Activated CD8-positive, alpha-beta T cell treated with anti-CD3 and anti-CD28 coated beads for 36 hours (primary cell): Measurements from ENCODE around the gene C1QTNF6. TPM values are rescaled to one million over a fixed set of nuclear protein-coding genes. Genes with fewer than 3 reads are reported as not detected.

Experiments
- ATAC-seq: fragments of 200-7000 bp; cut with Tn5 transposase; one replicate; pipeline ENCODE4 v1.10.0; 2021; ENCODE audit warnings: mild to moderate bottlenecking, moderate library complexity
- CTCF ChIA-PET: fragments of 350-600 bp; sonication (Branson Sonifier 250); formaldehyde crosslinking; loops from one replicate; lab custom pipeline; 2021; ENCODE audit warnings: antibody characterized with exemption; lab: Charles Lee
- POLR2A ChIA-PET: fragments of 350-600 bp; sonication (Branson Sonifier 250); formaldehyde crosslinking; loops from one replicate; lab custom pipeline; 2021; ENCODE audit warnings: antibody characterized with exemption; lab: Charles Lee
- DNase-seq: peaks from one replicate; pipeline ENCODE4 v3.0.0-alpha.2; 2020
- H3K27ac Mint-ChIP-seq: one replicate; pipeline ENCODE4 v1.8.0; 2021; ENCODE audit warnings: mild to moderate bottlenecking, mixed read lengths
- H3K27me3 Mint-ChIP-seq: one replicate; pipeline ENCODE4 v1.8.0; 2021; ENCODE audit warnings: mixed read lengths
- H3K36me3 Mint-ChIP-seq: one replicate; pipeline ENCODE4 v1.8.0; 2021; ENCODE audit warnings: low read depth, mixed read lengths
- H3K4me1 Mint-ChIP-seq: one replicate; pipeline ENCODE4 v1.8.0; 2021; ENCODE audit warnings: low read depth, mixed read lengths
- H3K4me3 Mint-ChIP-seq: one replicate; pipeline ENCODE4 v1.8.0; 2021; ENCODE audit warnings: mild to moderate bottlenecking, moderate library complexity, mixed read lengths
- H3K9me3 Mint-ChIP-seq: one replicate; pipeline ENCODE4 v1.8.0; 2021; ENCODE audit warnings: mixed read lengths
- CTCF ChIP-seq: fragments of 200-600 bp; IDR thresholded peaks from one replicate; pipeline ENCODE4 v1.8.0; 2022; ENCODE audit warnings: antibody characterized with exemption, mild to moderate bottlenecking
- intact Hi-C: fragments of 100-400 bp; cut with micrococcal nuclease; formaldehyde crosslinking; loops from one replicate; pipeline ENCODE4 v1.10.0; 2022
- total RNA-seq, 2 experiments: library from RNA; stranded (reverse); gene quantifications; one replicate each; pipeline ENCODE4 v1.2.3, GENCODE V29; 2021

The C1QTNF6 gene
- total RNA-seq, 2 experiments from 2014 or later: 6.4 TPM

DNA sequence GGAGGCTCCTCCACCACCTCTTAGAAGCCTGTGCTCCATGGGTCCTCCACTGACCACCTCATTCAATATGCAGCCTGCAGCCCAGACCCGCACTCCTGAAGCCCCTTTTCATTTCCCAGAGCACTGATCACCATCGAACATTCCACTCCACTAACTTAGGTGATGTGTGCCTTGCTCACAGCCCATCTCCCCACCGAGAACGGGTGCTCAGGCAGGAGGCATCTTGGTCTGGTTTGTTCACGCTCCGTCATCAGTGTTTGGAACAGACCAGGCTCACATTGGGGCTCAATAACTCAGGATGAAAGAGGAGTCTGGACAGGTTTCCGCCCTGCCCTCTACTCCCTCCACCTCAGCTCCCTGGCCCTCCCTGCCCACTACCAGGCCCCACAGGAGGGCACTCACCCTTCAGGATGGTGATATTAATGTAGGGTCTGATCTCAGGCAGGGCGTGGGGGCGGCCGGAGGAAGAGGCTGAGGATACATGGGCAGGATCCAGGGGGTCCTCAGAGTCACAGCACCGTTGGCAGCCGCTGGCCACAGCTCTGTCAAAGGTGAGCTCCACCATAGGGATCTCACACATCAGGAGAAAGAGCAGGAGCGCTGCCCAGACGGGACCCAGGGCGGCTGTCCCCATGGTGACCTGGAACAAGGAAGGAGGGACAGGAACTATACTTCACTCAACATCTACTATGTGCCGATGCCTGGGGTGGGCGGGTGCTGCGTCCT lies 3.1 kb downstream of the C1QTNF6 start:
- no peak overlapping the region for H3K4me3 Mint-ChIP-seq
- no peaks in the 10 kb centered on the region for H3K27me3 Mint-ChIP-seq
- peaks cover 59% of the 10 kb centered on the region for H3K4me1 Mint-ChIP-seq
- ATAC-seq: no peak
- peak; percentile 1 for DNase-seq
- POLR2A ChIA-PET: no interaction called here
- no peak overlapping the region for H3K27ac Mint-ChIP-seq
- no peak for TF ChIP-seq CTCF
- no peaks in the 10 kb centered on the region for H3K9me3 Mint-ChIP-seq
- peaks cover 3% of the 10 kb centered on the region for H3K36me3 Mint-ChIP-seq
- CTCF ChIA-PET: interaction anchor here (0.6 to 2.7 kb wide), 3 partner anchors 14 to 141 kb away, joined by 3 to 16 read pairs (median 3); no protein-coding TSS in a partner anchor
- intact Hi-C loops: no loop called here

DNA sequence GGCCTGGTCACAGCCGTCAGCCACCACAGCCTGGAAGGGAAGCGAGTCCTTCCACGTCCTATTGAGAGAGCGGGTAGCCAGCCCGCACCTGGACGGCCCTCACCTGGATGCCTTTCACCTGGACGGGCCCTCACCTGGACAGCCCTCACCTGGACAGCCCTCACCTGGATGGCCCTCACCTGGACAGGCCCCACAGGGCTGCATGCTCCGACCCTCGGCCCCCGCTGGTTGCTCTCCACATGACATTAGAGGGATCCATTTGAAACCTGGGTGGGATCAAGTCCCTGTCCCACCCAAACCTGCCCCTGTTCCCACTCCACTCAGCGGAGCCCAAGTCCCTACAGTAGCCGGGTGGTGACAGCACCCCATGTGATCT lies 3.7 kb downstream of the C1QTNF6 start:
- intact Hi-C loops: no loop called here
- H3K27me3 Mint-ChIP-seq: no peaks in the 10 kb centered on the region
- DNase-seq: peak; percentile 1
- no peaks in the 10 kb centered on the region for H3K9me3 Mint-ChIP-seq
- ATAC-seq: no peak
- no peak overlapping the region for H3K27ac Mint-ChIP-seq
- TF ChIP-seq CTCF: no peak
- no peak overlapping the region for H3K4me3 Mint-ChIP-seq
- CTCF ChIA-PET: interaction anchor here (1.1 to 2.7 kb wide), 3 partner anchors 18 to 140 kb away, joined by 3 to 16 read pairs (median 4); no protein-coding TSS in a partner anchor
- H3K4me1 Mint-ChIP-seq: peaks cover 57% of the 10 kb centered on the region
- peaks cover 2% of the 10 kb centered on the region for H3K36me3 Mint-ChIP-seq
- POLR2A ChIA-PET: interaction anchor here (0.6 to 1.1 kb wide), 2 partner anchors 13 to 62 kb away, joined by 3 read pairs; no protein-coding TSS in a partner anchor

DNA sequence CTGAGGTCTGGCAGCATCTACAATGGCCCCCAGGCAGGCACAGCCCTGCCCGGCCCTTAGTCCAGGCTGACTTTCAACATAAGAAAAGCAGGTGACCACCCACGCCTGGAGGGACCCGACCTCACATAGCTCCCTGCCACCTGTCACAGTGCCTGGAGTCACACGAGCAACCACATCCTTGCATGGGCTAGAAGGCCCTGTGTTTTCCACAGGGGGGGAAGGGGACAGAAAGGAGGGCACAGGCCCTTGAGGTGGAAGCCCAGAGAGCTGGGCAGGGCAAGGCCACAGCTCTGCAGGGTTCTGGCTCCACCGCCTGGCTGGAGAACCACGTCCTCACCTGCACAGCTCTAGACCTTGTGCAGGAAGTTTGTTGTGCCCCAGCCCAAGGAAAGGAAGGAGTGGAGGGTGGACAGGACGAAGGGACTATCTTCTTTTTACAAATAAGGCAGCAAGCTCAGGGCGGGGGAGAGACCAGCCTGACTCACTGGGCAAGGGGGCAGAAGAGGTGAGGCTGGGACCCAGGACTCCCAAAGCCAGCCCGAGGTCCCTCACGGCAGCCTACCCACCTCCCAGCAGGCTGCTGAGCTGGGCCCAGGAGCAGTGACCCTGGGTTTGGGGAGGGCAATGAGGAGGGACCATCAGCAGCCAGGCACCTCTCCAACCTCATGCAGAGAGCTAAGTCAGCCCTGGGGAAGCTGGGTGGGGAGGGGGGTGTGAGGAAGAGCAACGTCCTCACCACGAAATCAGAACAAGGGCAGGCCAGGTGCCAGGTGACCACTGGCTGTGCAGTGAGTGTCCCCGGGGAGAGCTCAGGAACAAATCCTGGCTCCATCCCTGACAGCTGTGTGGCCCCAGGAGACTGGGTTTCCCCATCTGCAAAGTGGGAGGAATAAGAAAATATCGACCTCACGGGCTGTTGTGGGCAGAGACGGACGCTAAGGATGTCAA lies 4.3 kb downstream of the C1QTNF6 start:
- peak; percentile 39 for DNase-seq
- intact Hi-C loops: no loop called here
- Mint-ChIP-seq H3K27me3 (no peaks in the 10 kb centered on the region), H3K27ac (no peak overlapping the region), H3K4me1 (peaks cover 50% of the 10 kb centered on the region), H3K4me3 (no peak overlapping the region), H3K36me3 (no peaks in the 10 kb centered on the region), H3K9me3 (no peaks in the 10 kb centered on the region)
- CTCF ChIA-PET: interaction anchor here (0.9 to 2.7 kb wide), 6 partner anchors 18 to 139 kb away, joined by 3 to 16 read pairs (median 4); partner anchors contain the start of gene IL2RB
- POLR2A ChIA-PET: interaction anchor here (0.6 to 1.1 kb wide), 4 partner anchors 14 to 61 kb away, joined by 3 read pairs; no protein-coding TSS in a partner anchor
- TF ChIP-seq CTCF: no peak
- ATAC-seq: peak; percentile 24

- ChIA-PET POLR2A (interaction anchor here (0.9 to 1.0 kb wide), 2 partner anchors 19 to 39 kb away, joined by 3 read pairs; no protein-coding TSS in a partner anchor), CTCF (interaction anchor here (1.0 to 2.7 kb wide), 2 partner anchors 17 to 128 kb away, joined by 3 to 16 read pairs; no protein-coding TSS in a partner anchor)
- Mint-ChIP-seq H3K4me3 (no peak overlapping the region), H3K36me3 (no peaks in the 10 kb centered on the region), H3K27ac (no peak overlapping the region), H3K4me1 (peaks cover 43% of the 10 kb centered on the region), H3K9me3 (no peaks in the 10 kb centered on the region), H3K27me3 (no peaks in the 10 kb centered on the region)
- ATAC-seq (no peak), DNase-seq (peak; percentile 17)
- intact Hi-C loops: no loop called here
- TF ChIP-seq CTCF: no peak
Observed at GRCh38 chr22:37182949-37183245, 5.2 kb downstream of the C1QTNF6 start.
